Renal cortical epithelial cell (primary cell): ENCODE measurements around the gene PCYT2. TPM values are rescaled to one million over a fixed set of nuclear protein-coding genes. Genes with fewer than 3 reads are reported as not detected.

Experiments
- DNase-seq: peaks from one replicate; pipeline ENCODE4 v3.0.0-alpha.2; 2011; ENCODE audit warnings: low read depth
- total RNA-seq: library from RNA; depleted of rRNA; stranded (reverse); fragments of >200 nt; gene quantifications from 2 replicates; pipeline ENCODE4 v1.2.3, GENCODE V29; 2014

The PCYT2 gene
- total RNA-seq, 1 donor from 2014 or later: 18.6 TPM

- DNase-seq: no peak
Observed at GRCh38 chr17:81944858-81945257, 33.7 kb upstream of the PCYT2 start.

- no peak for DNase-seq
Observed at GRCh38 chr17:81942167-81942553, 31.0 kb upstream of the PCYT2 start.

- DNase-seq: no peak
Observed at GRCh38 chr17:81941484-81942166, 30.4 kb upstream of the PCYT2 start.

GRCh38 chr17:81940538-81941483 is 29.6 kb upstream of the PCYT2 start:
- no peak for DNase-seq

GRCh38 chr17:81939881-81940385 is 28.7 kb upstream of the PCYT2 start:
- no peak for DNase-seq

- DNase-seq: no peak
Observed at GRCh38 chr17:81939218-81939617, 28.0 kb upstream of the PCYT2 start.

- DNase-seq: no peak
Observed at GRCh38 chr17:81935709-81936084, 24.5 kb upstream of the PCYT2 start.

- DNase-seq: no peak
Observed at GRCh38 chr17:81934850-81935708, 23.9 kb upstream of the PCYT2 start.

GRCh38 chr17:81934098-81934757 is 23.0 kb upstream of the PCYT2 start:
- DNase-seq: no peak

GRCh38 chr17:81933178-81933699 is 22.0 kb upstream of the PCYT2 start:
- no peak for DNase-seq

GRCh38 chr17:81932333-81932983 is 21.3 kb upstream of the PCYT2 start:
- no peak for DNase-seq

GRCh38 chr17:81931557-81932332 is 20.5 kb upstream of the PCYT2 start:
- DNase-seq: no peak

- DNase-seq: no peak
Observed at GRCh38 chr17:81931189-81931556, 20.0 kb upstream of the PCYT2 start.

GRCh38 chr17:81930142-81931125 is 19.2 kb upstream of the PCYT2 start:
- DNase-seq: no peak

- no peak for DNase-seq
Observed at GRCh38 chr17:81929253-81930141, 18.3 kb upstream of the PCYT2 start.

- no peak for DNase-seq
Observed at GRCh38 chr17:81928544-81929252, 17.5 kb upstream of the PCYT2 start.
